HEK293 (cell line): ENCODE measurements around the gene DUSP14.
"Not testable (repeated sequence)": the region's sequence is repeated elsewhere in the genome, so short reads cannot be mapped to it uniquely, and the experiment has no call there.

Experiments
- CTCF ChIA-PET: fragments of 350-600 bp; formaldehyde crosslinking; extraction: SDS; loops from one replicate; lab custom pipeline; 2021; ENCODE audit warnings: antibody characterized with exemption; lab: Yijun Ruan, JAX
- POLR2A ChIA-PET: fragments of 300-600 bp; formaldehyde crosslinking; extraction: SDS; loops from one replicate; lab custom pipeline; 2020; ENCODE audit warnings: antibody characterized with exemption, inconsistent platforms; lab: Yijun Ruan, JAX
- H3K27ac ChIP-seq: fragments of 200-500 bp; sonication (Bioruptor generic); 2 replicates; pipeline ENCODE4 v1.5.1; 2014; ENCODE audit warnings: low read depth, low read length, control low read depth, inconsistent platforms; ENCODE audit errors: extremely low read depth
- H3K36me3 ChIP-seq, 2 experiments: fragments of 200-500 bp in 1 of 2; sonication (Bioruptor generic) in 1 of 2; 1 replicate in 1 of 2; 2 replicates in 1 of 2; pipeline ENCODE4 v1.5.1; 2014 to 2017; ENCODE audit warnings: inconsistent platforms in 2 of 2, low read length in 2 of 2; ENCODE audit not compliant: control insufficient read depth in 2 of 2, insufficient read depth in 1 of 2
- H3K4me1 ChIP-seq: fragments of 200-500 bp; sonication (Bioruptor generic); 2 replicates; pipeline ENCODE4 v1.5.1; 2014; ENCODE audit warnings: mild to moderate bottlenecking, low read length, inconsistent platforms; ENCODE audit not compliant: control insufficient read depth, insufficient read depth
- H3K4me3 ChIP-seq: 2 replicates; pipeline ENCODE4 v1.5.1; 2011; ENCODE audit warnings: low read depth, mild to moderate bottlenecking, control low read depth, low read length, moderate library complexity
- H3K9me3 ChIP-seq: fragments of 200-500 bp; sonication (Bioruptor generic); 2 replicates; pipeline ENCODE4 v1.5.1; 2014; ENCODE audit warnings: low read depth, low read length, inconsistent platforms; ENCODE audit not compliant: control insufficient read depth, insufficient read depth
- GLIS2 ChIP-seq: fragments of 450-650 bp; formaldehyde crosslinking; IDR thresholded peaks from 2 replicates; pipeline ENCODE4 v1.5.1; 2016; ENCODE audit warnings: missing biosample characterization, missing genetic modification characterization
- SALL2 ChIP-seq: fragments of 450-650 bp; formaldehyde crosslinking; IDR thresholded peaks from 2 replicates; pipeline ENCODE4 v1.5.0; 2017; ENCODE audit warnings: missing biosample characterization, mild to moderate bottlenecking, missing genetic modification characterization, borderline replicate concordance
- ZNF112 ChIP-seq: fragments of 450-650 bp; formaldehyde crosslinking; IDR thresholded peaks from 2 replicates; pipeline ENCODE4 v1.5.0; 2017; ENCODE audit warnings: missing biosample characterization, missing genetic modification characterization
- ZNF133 ChIP-seq: fragments of 450-650 bp; formaldehyde crosslinking; IDR thresholded peaks from 2 replicates; pipeline ENCODE4 v1.5.1; 2016; ENCODE audit warnings: missing biosample characterization, missing genetic modification characterization
- ZNF239 ChIP-seq: fragments of 450-650 bp; formaldehyde crosslinking; IDR thresholded peaks from 2 replicates; pipeline ENCODE4 v1.5.1; 2016; ENCODE audit warnings: missing biosample characterization, missing genetic modification characterization
- ZNF292 ChIP-seq: fragments of 450-650 bp; formaldehyde crosslinking; IDR thresholded peaks from 2 replicates; pipeline ENCODE4 v1.5.1; 2016; ENCODE audit warnings: low read depth, missing biosample characterization, missing genetic modification characterization, borderline replicate concordance
- ZNF37A ChIP-seq: fragments of 450-650 bp; IDR thresholded peaks from 2 replicates; pipeline ENCODE4 v1.5.1; 2018; ENCODE audit warnings: missing biosample characterization, missing genetic modification characterization
- ZNF416 ChIP-seq: fragments of 450-650 bp; formaldehyde crosslinking; IDR thresholded peaks from 2 replicates; pipeline ENCODE4 v1.5.1; 2016; ENCODE audit warnings: missing biosample characterization, missing genetic modification characterization
- ZNF510 ChIP-seq: fragments of 450-650 bp; formaldehyde crosslinking; IDR thresholded peaks from 2 replicates; pipeline ENCODE4 v1.5.1; 2018; ENCODE audit warnings: mild to moderate bottlenecking, missing genetic modification characterization, missing biosample characterization; ENCODE audit not compliant: insufficient replicate concordance
- ZNF560 ChIP-seq: fragments of 450-650 bp; formaldehyde crosslinking; IDR thresholded peaks from 2 replicates; pipeline ENCODE4 v1.5.1; 2017; ENCODE audit warnings: missing biosample characterization, missing genetic modification characterization, borderline replicate concordance
- ZSCAN23 ChIP-seq: fragments of 450-650 bp; formaldehyde crosslinking; IDR thresholded peaks from 2 replicates; pipeline ENCODE4 v1.5.1; 2016; ENCODE audit warnings: missing biosample characterization, missing genetic modification characterization
- TF ChIP-seq, protein P1 (sequence below): fragments of 450-650 bp; formaldehyde crosslinking; IDR thresholded peaks from 2 replicates; pipeline ENCODE4 v1.5.1; 2017; ENCODE audit warnings: missing biosample characterization, missing genetic modification characterization
- TF ChIP-seq, protein P2 (sequence below): fragments of 450-650 bp; IDR thresholded peaks from 2 replicates; pipeline ENCODE4 v1.5.1; 2018; ENCODE audit warnings: missing biosample characterization, missing genetic modification characterization
- TF ChIP-seq, protein P3 (sequence below): fragments of 450-650 bp; formaldehyde crosslinking; optimal IDR thresholded peaks from 2 replicates; pipeline ENCODE3; 2016; ENCODE audit warnings: missing biosample characterization, mild to moderate bottlenecking, missing genetic modification characterization
- TF ChIP-seq, protein P4 (sequence below): fragments of 450-650 bp; formaldehyde crosslinking; IDR thresholded peaks from 2 replicates; pipeline ENCODE4 v1.5.1; 2016; ENCODE audit warnings: missing biosample characterization, missing genetic modification characterization
- TF ChIP-seq, protein P5 (sequence below): fragments of 450-650 bp; formaldehyde crosslinking; IDR thresholded peaks from 2 replicates; pipeline ENCODE4 v1.5.1; 2016; ENCODE audit warnings: missing biosample characterization, missing genetic modification characterization
- TF ChIP-seq, protein P6 (sequence below): fragments of 450-650 bp; formaldehyde crosslinking; IDR thresholded peaks from 2 replicates; pipeline ENCODE4 v1.5.1; 2017; ENCODE audit warnings: missing biosample characterization, mild to moderate bottlenecking, missing genetic modification characterization, moderate library complexity
- TF ChIP-seq, protein P7 (sequence below): fragments of 450-650 bp; formaldehyde crosslinking; IDR thresholded peaks from 2 replicates; pipeline ENCODE4 v1.5.1; 2017; ENCODE audit warnings: missing biosample characterization, missing genetic modification characterization

DUSP14 gene

DNA sequence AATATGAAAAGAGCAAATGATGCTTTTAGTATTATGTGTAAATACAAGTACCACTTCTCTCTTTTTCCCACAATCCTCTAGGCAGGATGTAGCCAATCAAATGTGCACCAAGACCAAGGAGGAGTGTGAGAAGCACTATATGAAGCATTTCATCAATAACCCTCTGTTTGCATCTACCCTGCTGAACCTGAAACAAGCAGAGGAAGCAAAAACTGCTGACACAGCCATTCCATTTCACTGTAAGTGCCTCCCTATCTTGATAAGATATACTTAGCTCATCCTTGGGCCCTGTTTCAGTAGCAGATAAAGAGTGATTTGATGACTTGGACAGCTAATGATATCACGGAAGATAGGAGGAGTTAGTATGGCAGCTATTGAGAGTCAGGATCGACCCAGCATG, 49.3 kb upstream of the DUSP14 start:
- H3K36me3 ChIP-seq: peaks cover 79 to 83% of the 10 kb centered on the region in 2 experiments
- H3K27ac ChIP-seq: no peak overlapping the region
- CTCF ChIA-PET: no interaction called here
- TF ChIP-seq, protein P1, sequence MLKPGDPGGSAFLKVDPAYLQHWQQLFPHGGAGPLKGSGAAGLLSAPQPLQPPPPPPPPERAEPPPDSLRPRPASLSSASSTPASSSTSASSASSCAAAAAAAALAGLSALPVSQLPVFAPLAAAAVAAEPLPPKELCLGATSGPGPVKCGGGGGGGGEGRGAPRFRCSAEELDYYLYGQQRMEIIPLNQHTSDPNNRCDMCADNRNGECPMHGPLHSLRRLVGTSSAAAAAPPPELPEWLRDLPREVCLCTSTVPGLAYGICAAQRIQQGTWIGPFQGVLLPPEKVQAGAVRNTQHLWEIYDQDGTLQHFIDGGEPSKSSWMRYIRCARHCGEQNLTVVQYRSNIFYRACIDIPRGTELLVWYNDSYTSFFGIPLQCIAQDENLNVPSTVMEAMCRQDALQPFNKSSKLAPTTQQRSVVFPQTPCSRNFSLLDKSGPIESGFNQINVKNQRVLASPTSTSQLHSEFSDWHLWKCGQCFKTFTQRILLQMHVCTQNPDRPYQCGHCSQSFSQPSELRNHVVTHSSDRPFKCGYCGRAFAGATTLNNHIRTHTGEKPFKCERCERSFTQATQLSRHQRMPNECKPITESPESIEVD (tag by site-specific recombination): no peak
- TF ChIP-seq SALL2: no peak
- TF ChIP-seq, protein P2, sequence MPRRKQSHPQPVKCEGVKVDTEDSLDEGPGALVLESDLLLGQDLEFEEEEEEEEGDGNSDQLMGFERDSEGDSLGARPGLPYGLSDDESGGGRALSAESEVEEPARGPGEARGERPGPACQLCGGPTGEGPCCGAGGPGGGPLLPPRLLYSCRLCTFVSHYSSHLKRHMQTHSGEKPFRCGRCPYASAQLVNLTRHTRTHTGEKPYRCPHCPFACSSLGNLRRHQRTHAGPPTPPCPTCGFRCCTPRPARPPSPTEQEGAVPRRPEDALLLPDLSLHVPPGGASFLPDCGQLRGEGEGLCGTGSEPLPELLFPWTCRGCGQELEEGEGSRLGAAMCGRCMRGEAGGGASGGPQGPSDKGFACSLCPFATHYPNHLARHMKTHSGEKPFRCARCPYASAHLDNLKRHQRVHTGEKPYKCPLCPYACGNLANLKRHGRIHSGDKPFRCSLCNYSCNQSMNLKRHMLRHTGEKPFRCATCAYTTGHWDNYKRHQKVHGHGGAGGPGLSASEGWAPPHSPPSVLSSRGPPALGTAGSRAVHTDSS (tag by site-specific recombination): no peak
- TF ChIP-seq ZNF560: no peak
- no peak for TF ChIP-seq ZNF239 (tag by site-specific recombination)
- TF ChIP-seq ZNF112 (tag by site-specific recombination): no peak
- no peak for TF ChIP-seq ZNF416 (tag by site-specific recombination)
- TF ChIP-seq, protein P3, sequence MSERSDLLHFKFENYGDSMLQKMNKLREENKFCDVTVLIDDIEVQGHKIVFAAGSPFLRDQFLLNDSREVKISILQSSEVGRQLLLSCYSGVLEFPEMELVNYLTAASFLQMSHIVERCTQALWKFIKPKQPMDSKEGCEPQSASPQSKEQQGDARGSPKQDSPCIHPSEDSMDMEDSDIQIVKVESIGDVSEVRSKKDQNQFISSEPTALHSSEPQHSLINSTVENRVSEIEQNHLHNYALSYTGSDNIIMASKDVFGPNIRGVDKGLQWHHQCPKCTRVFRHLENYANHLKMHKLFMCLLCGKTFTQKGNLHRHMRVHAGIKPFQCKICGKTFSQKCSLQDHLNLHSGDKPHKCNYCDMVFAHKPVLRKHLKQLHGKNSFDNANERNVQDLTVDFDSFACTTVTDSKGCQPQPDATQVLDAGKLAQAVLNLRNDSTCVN (tag by site-specific recombination): no peak
- TF ChIP-seq GLIS2: no peak
- TF ChIP-seq ZNF37A: no peak
- TF ChIP-seq ZNF133 (tag by site-specific recombination): no peak
- TF ChIP-seq, protein P4, sequence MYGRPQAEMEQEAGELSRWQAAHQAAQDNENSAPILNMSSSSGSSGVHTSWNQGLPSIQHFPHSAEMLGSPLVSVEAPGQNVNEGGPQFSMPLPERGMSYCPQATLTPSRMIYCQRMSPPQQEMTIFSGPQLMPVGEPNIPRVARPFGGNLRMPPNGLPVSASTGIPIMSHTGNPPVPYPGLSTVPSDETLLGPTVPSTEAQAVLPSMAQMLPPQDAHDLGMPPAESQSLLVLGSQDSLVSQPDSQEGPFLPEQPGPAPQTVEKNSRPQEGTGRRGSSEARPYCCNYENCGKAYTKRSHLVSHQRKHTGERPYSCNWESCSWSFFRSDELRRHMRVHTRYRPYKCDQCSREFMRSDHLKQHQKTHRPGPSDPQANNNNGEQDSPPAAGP: no peak
- TF ChIP-seq, protein P5, sequence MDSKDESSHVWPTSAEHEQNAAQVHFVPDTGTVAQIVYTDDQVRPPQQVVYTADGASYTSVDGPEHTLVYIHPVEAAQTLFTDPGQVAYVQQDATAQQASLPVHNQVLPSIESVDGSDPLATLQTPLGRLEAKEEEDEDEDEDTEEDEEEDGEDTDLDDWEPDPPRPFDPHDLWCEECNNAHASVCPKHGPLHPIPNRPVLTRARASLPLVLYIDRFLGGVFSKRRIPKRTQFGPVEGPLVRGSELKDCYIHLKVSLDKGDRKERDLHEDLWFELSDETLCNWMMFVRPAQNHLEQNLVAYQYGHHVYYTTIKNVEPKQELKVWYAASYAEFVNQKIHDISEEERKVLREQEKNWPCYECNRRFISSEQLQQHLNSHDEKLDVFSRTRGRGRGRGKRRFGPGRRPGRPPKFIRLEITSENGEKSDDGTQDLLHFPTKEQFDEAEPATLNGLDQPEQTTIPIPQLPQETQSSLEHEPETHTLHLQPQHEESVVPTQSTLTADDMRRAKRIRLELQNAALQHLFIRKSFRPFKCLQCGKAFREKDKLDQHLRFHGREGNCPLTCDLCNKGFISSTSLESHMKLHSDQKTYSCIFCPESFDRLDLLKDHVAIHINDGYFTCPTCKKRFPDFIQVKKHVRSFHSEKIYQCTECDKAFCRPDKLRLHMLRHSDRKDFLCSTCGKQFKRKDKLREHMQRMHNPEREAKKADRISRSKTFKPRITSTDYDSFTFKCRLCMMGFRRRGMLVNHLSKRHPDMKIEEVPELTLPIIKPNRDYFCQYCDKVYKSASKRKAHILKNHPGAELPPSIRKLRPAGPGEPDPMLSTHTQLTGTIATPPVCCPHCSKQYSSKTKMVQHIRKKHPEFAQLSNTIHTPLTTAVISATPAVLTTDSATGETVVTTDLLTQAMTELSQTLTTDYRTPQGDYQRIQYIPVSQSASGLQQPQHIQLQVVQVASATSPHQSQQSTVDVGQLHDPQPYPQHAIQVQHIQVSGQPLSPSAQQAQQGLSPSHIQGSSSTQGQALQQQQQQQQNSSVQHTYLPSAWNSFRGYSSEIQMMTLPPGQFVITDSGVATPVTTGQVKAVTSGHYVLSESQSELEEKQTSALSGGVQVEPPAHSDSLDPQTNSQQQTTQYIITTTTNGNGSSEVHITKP (tag by site-specific recombination): no peak
- TF ChIP-seq ZNF510 (tag by site-specific recombination): no peak
- TF ChIP-seq, protein P6, sequence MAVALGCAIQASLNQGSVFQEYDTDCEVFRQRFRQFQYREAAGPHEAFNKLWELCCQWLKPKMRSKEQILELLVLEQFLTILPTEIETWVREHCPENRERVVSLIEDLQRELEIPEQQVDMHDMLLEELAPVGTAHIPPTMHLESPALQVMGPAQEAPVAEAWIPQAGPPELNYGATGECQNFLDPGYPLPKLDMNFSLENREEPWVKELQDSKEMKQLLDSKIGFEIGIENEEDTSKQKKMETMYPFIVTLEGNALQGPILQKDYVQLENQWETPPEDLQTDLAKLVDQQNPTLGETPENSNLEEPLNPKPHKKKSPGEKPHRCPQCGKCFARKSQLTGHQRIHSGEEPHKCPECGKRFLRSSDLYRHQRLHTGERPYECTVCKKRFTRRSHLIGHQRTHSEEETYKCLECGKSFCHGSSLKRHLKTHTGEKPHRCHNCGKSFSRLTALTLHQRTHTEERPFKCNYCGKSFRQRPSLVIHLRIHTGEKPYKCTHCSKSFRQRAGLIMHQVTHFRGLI: no peak
- no peak for TF ChIP-seq ZSCAN23 (tag by site-specific recombination)
- no peak for TF ChIP-seq ZNF292
- TF ChIP-seq, protein P7, sequence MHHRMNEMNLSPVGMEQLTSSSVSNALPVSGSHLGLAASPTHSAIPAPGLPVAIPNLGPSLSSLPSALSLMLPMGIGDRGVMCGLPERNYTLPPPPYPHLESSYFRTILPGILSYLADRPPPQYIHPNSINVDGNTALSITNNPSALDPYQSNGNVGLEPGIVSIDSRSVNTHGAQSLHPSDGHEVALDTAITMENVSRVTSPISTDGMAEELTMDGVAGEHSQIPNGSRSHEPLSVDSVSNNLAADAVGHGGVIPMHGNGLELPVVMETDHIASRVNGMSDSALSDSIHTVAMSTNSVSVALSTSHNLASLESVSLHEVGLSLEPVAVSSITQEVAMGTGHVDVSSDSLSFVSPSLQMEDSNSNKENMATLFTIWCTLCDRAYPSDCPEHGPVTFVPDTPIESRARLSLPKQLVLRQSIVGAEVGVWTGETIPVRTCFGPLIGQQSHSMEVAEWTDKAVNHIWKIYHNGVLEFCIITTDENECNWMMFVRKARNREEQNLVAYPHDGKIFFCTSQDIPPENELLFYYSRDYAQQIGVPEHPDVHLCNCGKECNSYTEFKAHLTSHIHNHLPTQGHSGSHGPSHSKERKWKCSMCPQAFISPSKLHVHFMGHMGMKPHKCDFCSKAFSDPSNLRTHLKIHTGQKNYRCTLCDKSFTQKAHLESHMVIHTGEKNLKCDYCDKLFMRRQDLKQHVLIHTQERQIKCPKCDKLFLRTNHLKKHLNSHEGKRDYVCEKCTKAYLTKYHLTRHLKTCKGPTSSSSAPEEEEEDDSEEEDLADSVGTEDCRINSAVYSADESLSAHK: no peak
- no peaks in the 10 kb centered on the region for H3K9me3 ChIP-seq
- no peak overlapping the region for H3K4me3 ChIP-seq
- POLR2A ChIA-PET: no interaction called here
- no peaks in the 10 kb centered on the region for H3K4me1 ChIP-seq

DNA sequence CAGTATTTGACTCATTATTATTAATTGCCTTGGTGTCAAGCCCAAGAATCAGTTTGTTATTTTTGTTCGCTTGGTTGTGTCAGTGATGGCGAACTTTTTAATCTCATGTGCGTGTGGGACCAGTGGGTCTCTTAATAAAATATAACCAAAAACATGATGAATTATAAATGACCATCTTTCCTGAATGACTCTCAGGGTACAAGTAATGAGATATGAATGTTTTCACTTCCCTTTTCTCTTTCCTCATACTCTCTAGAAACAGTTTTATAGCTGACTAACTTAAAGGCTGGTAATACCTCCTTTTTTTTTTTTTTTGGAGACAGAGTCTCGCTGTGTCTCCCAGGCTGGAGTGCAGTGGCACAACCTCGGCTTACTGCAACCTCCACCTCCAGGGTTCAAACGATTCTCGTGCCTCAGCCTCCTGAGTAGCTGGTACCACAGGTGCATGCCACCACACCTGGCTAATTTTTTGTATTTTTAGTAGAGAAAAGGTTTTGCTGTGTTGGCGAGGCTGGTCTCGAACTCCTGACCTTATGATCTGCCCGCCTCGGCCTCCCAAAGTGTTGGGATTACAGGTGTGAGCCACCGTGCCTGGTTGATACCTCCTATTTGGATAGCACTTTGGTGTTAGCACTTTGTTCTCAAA, 48.2 kb upstream of the DUSP14 start:
- H3K9me3 ChIP-seq, H3K4me3 ChIP-seq, H3K27ac ChIP-seq, POLR2A ChIA-PET, H3K4me1 ChIP-seq: not testable (repeated sequence)
- H3K36me3 ChIP-seq: peaks cover 75 to 80% of the 10 kb centered on the region in 2 experiments
- CTCF ChIA-PET: interaction anchor here (0.6 kb wide), 1 partner anchor 171 kb away, joined by 6 read pairs; no protein-coding TSS in a partner anchor
